Cardiac muscle cell (in vitro differentiated cells and primary cell): Measurements from ENCODE around the gene CDK4. TPM values are rescaled to one million over a fixed set of nuclear protein-coding genes. Genes with fewer than 3 reads are reported as not detected.
A peak's percentile ranks its signal among the peaks of the same experiment; 100 is the strongest.

Experiments used
- DNase-seq, 2 donors: peaks; one replicate each; pipeline versions ENCODE4 v3.0.0 to v3.0.0-alpha.2; 2010 to 2017; ENCODE audit warnings: low read depth in 1 of 2, low spot score in 1 of 2
- H3K27ac ChIP-seq: fragments of 200-600 bp; sonication (generic); 2 replicates; pipeline ENCODE4 v1.5.1; 2016
- H3K27me3 ChIP-seq: fragments of 200-600 bp; sonication (generic); 2 replicates; pipeline ENCODE4 v1.6.0; 2016; ENCODE audit warnings: control low read depth
- H3K36me3 ChIP-seq: fragments of 200-600 bp; sonication (generic); 2 replicates; pipeline ENCODE4 v1.5.1; 2016; ENCODE audit warnings: control low read depth
- H3K4me1 ChIP-seq: fragments of 200-600 bp; sonication (generic); 2 replicates; pipeline ENCODE4 v1.8.1; 2017; ENCODE audit warnings: low read depth, mild to moderate bottlenecking, mixed run types
- H3K4me3 ChIP-seq: fragments of 200-600 bp; sonication (generic); 2 replicates; pipeline ENCODE4 v1.5.1; 2016; ENCODE audit warnings: mild to moderate bottlenecking
- H3K9me3 ChIP-seq: fragments of 200-600 bp; sonication (generic); 2 replicates; pipeline ENCODE4 v1.5.1; 2017; ENCODE audit warnings: low read depth, mild to moderate bottlenecking, control low read depth
- polyA plus RNA-seq: library from polyadenylated mRNA; unstranded; fragments of >200 nt; fragmentation: Nextera tagmentation; extraction: Ambion mirVana; gene quantifications from 2 replicates; pipeline ENCODE4 v1.2.1, GENCODE V29; 2016
- total RNA-seq: library from RNA; depleted of rRNA; stranded (reverse); fragments of >200 nt; gene quantifications from 2 replicates; pipeline ENCODE4 v1.2.3, GENCODE V29; 2016
- TF ChIP-seq, protein P1 (sequence below): IDR thresholded peaks from 2 replicates; pipeline ENCODE4 v1.5.1; 2012; ENCODE audit warnings: low read depth, mild to moderate bottlenecking, low read length

CDK4 gene
- total and polyA plus RNA-seq, 2 experiments from 2014 or later: 75.8 to 172 TPM

DNA sequence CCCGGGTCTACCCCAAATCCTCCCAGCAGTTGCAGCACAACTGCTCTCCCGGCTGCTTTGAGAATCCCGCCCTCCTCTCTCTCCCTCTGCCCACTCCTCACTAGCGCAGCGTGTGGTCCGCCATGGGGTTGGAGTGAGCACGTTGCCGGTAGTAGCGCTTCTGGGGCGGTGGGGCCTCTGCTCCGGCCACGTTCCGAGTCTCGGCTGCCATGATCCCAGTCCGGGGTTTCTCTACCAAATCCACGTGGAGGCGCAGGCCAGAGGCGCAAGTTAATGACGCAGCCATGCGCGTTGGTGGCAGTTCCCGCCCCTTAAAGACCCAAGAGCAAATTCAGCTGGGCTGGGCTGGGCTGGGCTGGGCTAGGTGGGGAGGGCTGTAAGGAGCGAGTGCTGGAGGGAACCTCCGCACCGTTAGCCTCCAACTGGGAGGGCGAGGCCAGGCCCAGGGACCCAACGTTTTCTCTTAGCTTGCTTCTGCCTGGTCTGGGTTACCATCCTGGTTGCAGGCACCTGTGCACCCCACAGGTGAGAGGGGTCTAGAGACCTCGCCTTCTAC, 19.8 kb upstream of the CDK4 start, which contains the start of gene METTL1:
Gene METTL1 (minus strand): TSS at position 233 of the 556 bp plus-strand sequence. CDS start 22 bp downstream, at position 211.
- Histone ChIP-seq H3K4me1 (peaks cover 4% of the 10 kb centered on the region), H3K9me3 (no peaks in the 10 kb centered on the region), H3K4me3 (peak within 1 kb of the TSS; percentile 57), H3K27me3 (peaks cover 9% of the 10 kb centered on the region), H3K36me3 (no peaks in the 10 kb centered on the region), H3K27ac (peak within 1 kb of the TSS; percentile 86)
- peak; percentile 96 to 98 for DNase-seq
- TF ChIP-seq, protein P1, sequence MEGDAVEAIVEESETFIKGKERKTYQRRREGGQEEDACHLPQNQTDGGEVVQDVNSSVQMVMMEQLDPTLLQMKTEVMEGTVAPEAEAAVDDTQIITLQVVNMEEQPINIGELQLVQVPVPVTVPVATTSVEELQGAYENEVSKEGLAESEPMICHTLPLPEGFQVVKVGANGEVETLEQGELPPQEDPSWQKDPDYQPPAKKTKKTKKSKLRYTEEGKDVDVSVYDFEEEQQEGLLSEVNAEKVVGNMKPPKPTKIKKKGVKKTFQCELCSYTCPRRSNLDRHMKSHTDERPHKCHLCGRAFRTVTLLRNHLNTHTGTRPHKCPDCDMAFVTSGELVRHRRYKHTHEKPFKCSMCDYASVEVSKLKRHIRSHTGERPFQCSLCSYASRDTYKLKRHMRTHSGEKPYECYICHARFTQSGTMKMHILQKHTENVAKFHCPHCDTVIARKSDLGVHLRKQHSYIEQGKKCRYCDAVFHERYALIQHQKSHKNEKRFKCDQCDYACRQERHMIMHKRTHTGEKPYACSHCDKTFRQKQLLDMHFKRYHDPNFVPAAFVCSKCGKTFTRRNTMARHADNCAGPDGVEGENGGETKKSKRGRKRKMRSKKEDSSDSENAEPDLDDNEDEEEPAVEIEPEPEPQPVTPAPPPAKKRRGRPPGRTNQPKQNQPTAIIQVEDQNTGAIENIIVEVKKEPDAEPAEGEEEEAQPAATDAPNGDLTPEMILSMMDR: no peak

DNA sequence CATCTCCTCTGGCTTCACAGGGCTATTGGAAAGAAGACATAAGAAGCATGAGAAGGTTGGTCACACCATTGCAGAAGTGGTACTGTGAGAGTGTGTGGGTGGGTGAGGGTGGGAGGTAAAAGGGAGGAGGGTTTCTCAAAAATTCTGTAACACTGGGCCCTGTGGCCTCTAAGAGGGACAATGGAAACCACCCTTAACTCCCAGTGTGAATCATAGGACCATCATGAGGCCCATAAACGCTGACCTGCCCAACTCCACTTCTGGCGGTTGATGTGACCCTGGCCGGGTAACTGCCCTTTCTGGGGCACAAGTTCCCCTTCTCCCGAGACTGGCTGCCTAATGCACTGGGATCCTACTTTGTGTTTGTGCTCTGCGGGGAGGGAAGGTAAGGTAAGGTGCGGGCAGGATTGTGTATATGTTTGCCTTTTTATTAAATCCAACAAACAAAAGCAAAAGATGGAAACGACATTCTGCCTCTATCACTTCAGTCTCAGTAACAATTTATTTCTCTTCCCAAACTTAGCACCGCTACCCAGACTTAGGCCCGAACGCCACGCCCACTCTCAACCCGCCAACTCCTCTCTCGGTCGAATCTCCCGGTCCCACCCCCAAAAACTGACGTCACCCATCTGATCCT, 19.2 kb upstream of the CDK4 start:
- peaks cover 4% of the 10 kb centered on the region for H3K4me1 ChIP-seq
- peaks cover 15% of the 10 kb centered on the region for H3K27me3 ChIP-seq
- peak overlapping the region; percentile 57 for H3K4me3 ChIP-seq
- no peaks in the 10 kb centered on the region for H3K9me3 ChIP-seq
- no peaks in the 10 kb centered on the region for H3K36me3 ChIP-seq
- peak overlapping the region; percentile 86 for H3K27ac ChIP-seq
- DNase-seq: peak; percentile 88 to 94
- TF ChIP-seq, protein P1: no peak

DNA sequence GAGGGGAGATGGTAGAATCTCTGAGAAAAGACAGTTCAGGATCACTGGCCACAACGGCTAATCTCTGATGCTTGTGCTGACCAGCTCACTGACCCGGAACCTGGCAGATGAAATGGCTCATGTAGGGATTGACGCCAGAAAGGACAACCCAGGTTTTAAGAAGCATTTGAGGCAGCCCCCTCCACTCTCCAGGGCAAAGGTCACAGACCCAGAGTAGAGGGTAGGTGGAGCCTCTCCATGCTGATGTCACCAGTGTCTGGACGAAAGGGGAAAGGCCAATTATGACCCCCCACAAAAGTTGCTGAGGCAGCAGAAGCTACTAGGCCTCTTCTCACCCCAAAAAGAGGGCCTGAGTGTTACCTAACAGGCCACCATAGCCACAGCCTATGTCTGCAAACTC, 18.6 kb upstream of the CDK4 start:
- no peaks in the 10 kb centered on the region for H3K9me3 ChIP-seq
- H3K27me3 ChIP-seq: peaks cover 21% of the 10 kb centered on the region
- no peaks in the 10 kb centered on the region for H3K36me3 ChIP-seq
- H3K4me3 ChIP-seq: no peak overlapping the region
- TF ChIP-seq, protein P1: no peak
- peaks cover 4% of the 10 kb centered on the region for H3K4me1 ChIP-seq
- no peak for DNase-seq
- no peak overlapping the region for H3K27ac ChIP-seq

DNA sequence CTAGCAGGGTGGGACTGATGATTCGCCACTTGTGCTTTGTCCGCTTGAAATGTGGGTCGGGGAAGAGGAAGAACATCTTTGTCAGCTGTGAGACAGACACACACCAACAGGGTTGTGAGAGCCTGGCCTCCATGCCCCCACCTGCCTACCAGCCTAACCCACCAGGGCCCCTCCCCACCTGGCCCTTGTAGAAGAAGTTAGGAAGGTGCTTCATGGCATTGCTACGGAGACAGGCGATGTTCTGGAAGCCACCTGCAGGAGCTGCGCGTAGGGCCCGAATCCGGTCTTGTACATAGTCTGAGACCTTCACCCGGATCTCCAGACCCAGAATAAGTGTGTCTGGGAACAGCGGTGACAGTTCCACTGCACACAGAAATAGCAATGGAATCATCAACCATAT, 17.5 kb upstream of the CDK4 start:
- Histone ChIP-seq H3K4me1 (peaks cover 4% of the 10 kb centered on the region), H3K4me3 (no peak overlapping the region), H3K27ac (no peak overlapping the region), H3K27me3 (peaks cover 33% of the 10 kb centered on the region), H3K9me3 (no peaks in the 10 kb centered on the region), H3K36me3 (no peaks in the 10 kb centered on the region)
- TF ChIP-seq, protein P1: no peak
- DNase-seq: no peak

DNA sequence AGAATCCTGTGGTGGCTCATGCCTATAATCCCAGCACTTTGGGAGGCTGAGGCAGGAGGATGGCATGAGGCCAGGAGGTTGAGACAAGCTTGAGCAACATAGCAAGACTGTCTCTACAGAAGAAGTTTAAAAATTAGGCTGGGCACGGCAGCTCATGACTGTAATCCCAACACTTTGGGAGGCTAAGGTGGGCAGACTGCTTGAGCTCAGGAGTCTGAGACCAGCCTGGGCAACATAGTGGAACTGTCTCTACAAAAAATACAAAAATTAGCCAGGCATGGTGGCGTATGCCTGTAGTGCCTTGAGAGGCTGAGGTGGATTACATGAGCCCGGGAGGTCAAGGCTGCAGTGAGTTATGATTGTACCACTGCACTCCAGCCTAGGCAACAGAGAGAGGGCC, 15.8 kb upstream of the CDK4 start:
- H3K9me3 ChIP-seq: no peaks in the 10 kb centered on the region
- H3K27me3 ChIP-seq: peaks cover 50% of the 10 kb centered on the region
- H3K4me1 ChIP-seq: peaks cover 4% of the 10 kb centered on the region
- H3K27ac ChIP-seq: no peak overlapping the region
- TF ChIP-seq, protein P1: no peak
- no peak for DNase-seq
- no peak overlapping the region for H3K4me3 ChIP-seq
- H3K36me3 ChIP-seq: no peaks in the 10 kb centered on the region
